Parathyroid adenoma (tissue), 2 donors: ENCODE results near the gene PLD4.
"Not testable (repeated sequence)": the region's sequence is repeated elsewhere in the genome, so short reads cannot be mapped to it uniquely, and the experiment has no call there.

Source experiments
- H2AFZ ChIP-seq: fragments of 300-600 bp; sonication (generic); one replicate; pipeline ENCODE4 v1.7.0; 2017; ENCODE audit warnings: antibody characterized with exemption, mild to moderate bottlenecking
- H3K27ac ChIP-seq: fragments of 300-600 bp; sonication (generic); one replicate; pipeline ENCODE4 v1.7.0; 2017
- H3K27me3 ChIP-seq: fragments of 300-600 bp; sonication (generic); one replicate; pipeline ENCODE4 v1.7.0; 2017; ENCODE audit warnings: low read length; ENCODE audit not compliant: control insufficient read depth, insufficient read depth
- H3K36me3 ChIP-seq: fragments of 300-600 bp; sonication (generic); one replicate; pipeline ENCODE4 v1.7.0; 2017; ENCODE audit warnings: low read length; ENCODE audit not compliant: control insufficient read depth, insufficient read depth
- H3K4me1 ChIP-seq: fragments of 300-600 bp; sonication (generic); one replicate; pipeline ENCODE4 v1.7.0; 2017; ENCODE audit warnings: control low read depth
- H3K4me2 ChIP-seq: fragments of 300-600 bp; sonication (generic); one replicate; pipeline ENCODE4 v1.7.0; 2017; ENCODE audit warnings: low read length
- H3K4me3 ChIP-seq: fragments of 300-600 bp; sonication (generic); one replicate; pipeline ENCODE4 v1.7.0; 2017; ENCODE audit warnings: low read depth, low read length
- H3K79me2 ChIP-seq: fragments of 300-600 bp; sonication (generic); one replicate; pipeline ENCODE4 v1.7.0; 2017; ENCODE audit warnings: control low read depth
- H3K9ac ChIP-seq: fragments of 300-600 bp; sonication (generic); one replicate; pipeline ENCODE4 v1.7.0; 2017; ENCODE audit warnings: mild to moderate bottlenecking
- H3K9me3 ChIP-seq: fragments of 300-600 bp; sonication (generic); one replicate; pipeline ENCODE4 v1.7.0; 2017; ENCODE audit warnings: low read length; ENCODE audit not compliant: control insufficient read depth
- CTCF ChIP-seq: fragments of 300-600 bp; sonication (generic); IDR thresholded peaks from one replicate; pipeline ENCODE4 v1.7.0; 2017; ENCODE audit warnings: antibody characterized with exemption, mild to moderate bottlenecking
- donor health status: primary hyperparathyroidism.

PLD4 gene

GRCh38 chr14:104942586-104942985, 17.9 kb downstream of the PLD4 start:
- no peak for TF ChIP-seq CTCF
- Histone ChIP-seq H3K36me3 (no peaks in the 10 kb centered on the region), H3K9ac (no peak overlapping the region), H3K27me3 (no peaks in the 10 kb centered on the region), H3K4me1 (no peaks in the 10 kb centered on the region), H2AFZ (no peak overlapping the region), H3K27ac (no peak overlapping the region), H3K4me2 (no peak overlapping the region), H3K9me3 (no peaks in the 10 kb centered on the region), H3K79me2 (no peaks in the 10 kb centered on the region), H3K4me3 (no peak overlapping the region)

- H3K9ac ChIP-seq, H3K4me3 ChIP-seq, H3K4me1 ChIP-seq, H3K79me2 ChIP-seq, H3K9me3 ChIP-seq, H3K4me2 ChIP-seq, H2AFZ ChIP-seq, H3K27ac ChIP-seq, H3K36me3 ChIP-seq, H3K27me3 ChIP-seq: not testable (repeated sequence)
These were observed 18.7 kb downstream of the PLD4 start for GRCh38 chr14:104943216-104944015.

GRCh38 chr14:104944016-104944308, 19.3 kb downstream of the PLD4 start:
- not testable (repeated sequence) for H3K27me3 ChIP-seq, H3K4me3 ChIP-seq, H3K79me2 ChIP-seq, H3K9me3 ChIP-seq, H2AFZ ChIP-seq, H3K27ac ChIP-seq, H3K4me1 ChIP-seq, H3K36me3 ChIP-seq, H3K4me2 ChIP-seq, H3K9ac ChIP-seq

GRCh38 chr14:104944436-104945205, 19.9 kb downstream of the PLD4 start:
- H3K4me2 ChIP-seq, H3K36me3 ChIP-seq, H3K4me1 ChIP-seq, H3K9ac ChIP-seq, H3K27me3 ChIP-seq, H3K79me2 ChIP-seq, H3K9me3 ChIP-seq, H3K4me3 ChIP-seq, H2AFZ ChIP-seq, H3K27ac ChIP-seq: not testable (repeated sequence)

- H3K9ac ChIP-seq, H3K27me3 ChIP-seq, H3K4me3 ChIP-seq, H3K4me1 ChIP-seq, H3K9me3 ChIP-seq, H3K79me2 ChIP-seq, H3K36me3 ChIP-seq, H3K4me2 ChIP-seq, H2AFZ ChIP-seq, H3K27ac ChIP-seq: not testable (repeated sequence)
These were observed 20.6 kb downstream of the PLD4 start for GRCh38 chr14:104945266-104945665.

GRCh38 chr14:104945986-104946965, 21.6 kb downstream of the PLD4 start:
- H3K9ac ChIP-seq, H2AFZ ChIP-seq, H3K27me3 ChIP-seq, H3K4me2 ChIP-seq, H3K79me2 ChIP-seq, H3K36me3 ChIP-seq, H3K4me1 ChIP-seq, H3K4me3 ChIP-seq, H3K9me3 ChIP-seq, H3K27ac ChIP-seq: not testable (repeated sequence)

- not testable (repeated sequence) for H3K9ac ChIP-seq, H3K27ac ChIP-seq, H2AFZ ChIP-seq, H3K9me3 ChIP-seq, H3K27me3 ChIP-seq, H3K4me3 ChIP-seq, H3K4me2 ChIP-seq, H3K4me1 ChIP-seq, H3K36me3 ChIP-seq, H3K79me2 ChIP-seq
These were observed 22.5 kb downstream of the PLD4 start for GRCh38 chr14:104947201-104947600.

- not testable (repeated sequence) for H3K9ac ChIP-seq, H3K79me2 ChIP-seq, H3K4me3 ChIP-seq, H3K9me3 ChIP-seq, H3K4me1 ChIP-seq, H3K4me2 ChIP-seq, H3K27ac ChIP-seq, H3K36me3 ChIP-seq, H2AFZ ChIP-seq, H3K27me3 ChIP-seq
These were observed 23.4 kb downstream of the PLD4 start for GRCh38 chr14:104947881-104948735.
